Upper lobe of left lung (tissue), 6 donors: ENCODE results near the gene UBE3A. TPM values are rescaled to one million over a fixed set of nuclear protein-coding genes. Genes with fewer than 3 reads are reported as not detected.

ENCODE experiments used
- ATAC-seq, 2 donors: fragments of 200-7000 bp; cut with Tn5 transposase; one replicate each; pipeline ENCODE4 v1.9.1; 2022; ENCODE audit warnings: mild to moderate bottlenecking in 2 of 2, moderate library complexity in 2 of 2; ENCODE audit not compliant: low FRiP score in 2 of 2
- DNase-seq, 2 donors: peaks; one replicate each; pipeline ENCODE4 v3.0.0-alpha.2; 2019 to 2020
- H3K27ac ChIP-seq, 4 donors: fragments of 200-600 bp; sonication (generic); one replicate each; pipeline ENCODE4 v1.5.1; 2016 to 2019
- H3K27me3 ChIP-seq, 4 donors: fragments of 200-600 bp; sonication (generic); one replicate each; pipeline ENCODE4 v1.5.1; 2017 to 2019
- H3K36me3 ChIP-seq, 4 donors: fragments of 200-600 bp; sonication (generic); one replicate each; pipeline ENCODE4 v1.5.1; 2016 to 2019
- H3K4me1 ChIP-seq, 4 donors: fragments of 200-600 bp; sonication (generic); one replicate each; pipeline ENCODE4 v1.5.1; 2018 to 2019
- H3K4me3 ChIP-seq, 4 donors: fragments of 200-600 bp; sonication (generic); one replicate each; pipeline ENCODE4 v1.5.1; 2017 to 2019; ENCODE audit warnings: mild to moderate bottlenecking in 2 of 4, moderate library complexity in 1 of 4
- H3K9me3 ChIP-seq, 4 donors: fragments of 200-600 bp; sonication (generic); one replicate each; pipeline ENCODE4 v1.5.1; 2018 to 2019
- CTCF ChIP-seq, 6 experiments: fragments of 450-650 bp in 4 of 6; fragments of 200-600 bp in 2 of 6; sonication (generic) in 2 of 6; IDR thresholded peaks; one replicate each; pipeline ENCODE4 v1.5.1; 2016 to 2019; ENCODE audit warnings: antibody characterized with exemption in 6 of 6
- EP300 ChIP-seq, 4 donors: sonication (generic); formaldehyde crosslinking; IDR thresholded peaks; one replicate each; pipeline ENCODE4 v1.5.1; 2017; ENCODE audit warnings: antibody characterized with exemption in 4 of 4, control low read depth in 2 of 4
- POLR2A ChIP-seq, 4 donors: fragments of 450-650 bp; IDR thresholded peaks; one replicate each; pipeline ENCODE4 v1.5.1; 2016 to 2017; ENCODE audit warnings: antibody characterized with exemption in 4 of 4, mild to moderate bottlenecking in 2 of 4
- POLR2AphosphoS5 ChIP-seq, 2 donors: sonication (generic); formaldehyde crosslinking; IDR thresholded peaks; one replicate each; pipeline ENCODE4 v1.5.1; 2017; ENCODE audit warnings: antibody characterized with exemption in 2 of 2
- WGBS, 2 donors: methylation state at CpG; one replicate each; pipeline ENCODE4 v1.1.5; 2017 to 2018; 5-methylcytosine and 5-hydroxymethylcytosine counted together
- total RNA-seq, 6 donors: library from RNA; depleted of rRNA in 4 of 6; stranded (reverse); fragments of >200 nt in 4 of 6; gene quantifications; one replicate each; pipeline versions ENCODE4 v1.1.0 to v1.2.1, GENCODE V29; 2016 to 2021
- donor health status: DM: no; HTN: no; CAD: no; lungs with moderate emphysema.
- donor health status: DM: no; HTN: yes; CAD: no; lungs with severe emphysema.

The UBE3A gene
- total RNA-seq, 6 donors from 2014 or later: 32.3 to 136 (median 87.8) TPM

- DNase-seq: no peak
- TF ChIP-seq POLR2A (IDR thresholded peaks at IDR 0.05): no peak
- TF ChIP-seq CTCF (IDR thresholded peaks at IDR 0.05): no peak
- TF ChIP-seq EP300 (IDR thresholded peaks at IDR 0.05): no peak
- no peak for TF ChIP-seq POLR2AphosphoS5 (IDR thresholded peaks at IDR 0.05)
- H3K27ac ChIP-seq: no peak overlapping the region
- 76 to 90% methylated on average over 1 of the region's 1 CpG for WGBS, 2 donors
- peaks cover 0 to 16% (median 5%) of the 10 kb centered on the region in 4 donors for H3K9me3 ChIP-seq
- no peaks in the 10 kb centered on the region for H3K27me3 ChIP-seq
- no peaks in the 10 kb centered on the region for H3K36me3 ChIP-seq
- no peaks in the 10 kb centered on the region for H3K4me1 ChIP-seq
- no peak overlapping the region for H3K4me3 ChIP-seq
- ATAC-seq: no peak
Measured at GRCh38 chr15:25325187-25325586, 113.6 kb downstream of the UBE3A start.

GRCh38 chr15:25323420-25323819 lies 115.4 kb downstream of the UBE3A start:
- 67 to 73% methylated on average over 1 of the region's 1 CpG for WGBS, 2 donors
- H3K4me3 ChIP-seq: no peak overlapping the region
- TF ChIP-seq POLR2AphosphoS5 (IDR thresholded peaks at IDR 0.05) (no peak), EP300 (IDR thresholded peaks at IDR 0.05) (no peak), POLR2A (IDR thresholded peaks at IDR 0.05) (no peak), CTCF (IDR thresholded peaks at IDR 0.05) (no peak)
- H3K36me3 ChIP-seq: no peaks in the 10 kb centered on the region
- no peak overlapping the region for H3K27ac ChIP-seq
- peaks cover 0 to 28% (median 6%) of the 10 kb centered on the region in 4 donors for H3K9me3 ChIP-seq
- ATAC-seq (no peak), DNase-seq (no peak)
- no peaks in the 10 kb centered on the region for H3K27me3 ChIP-seq
- no peaks in the 10 kb centered on the region for H3K4me1 ChIP-seq

DNA sequence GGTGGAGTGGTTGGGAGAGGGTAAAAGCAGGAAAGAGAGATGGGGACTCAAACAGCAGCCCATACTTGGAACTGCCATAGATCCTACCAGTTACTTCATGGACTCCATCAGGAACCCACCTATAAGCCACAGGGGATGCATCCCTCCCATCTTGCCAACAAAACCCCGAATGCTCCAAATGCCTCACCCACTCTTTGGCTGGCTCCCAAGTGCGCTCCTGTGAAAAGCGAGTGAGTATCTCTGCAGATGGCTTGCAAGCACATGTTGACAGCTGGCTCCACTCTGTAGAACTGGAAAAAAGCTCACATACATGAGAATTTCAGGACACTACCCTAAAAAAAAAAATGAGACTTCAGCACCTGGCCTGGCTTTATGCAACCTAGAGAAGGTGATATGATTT lies 151.0 kb downstream of the UBE3A start:
- no peaks in the 10 kb centered on the region for H3K36me3 ChIP-seq
- WGBS, 2 donors: 86 to 96% methylated on average over 3 of the region's 3 CpGs
- no peaks in the 10 kb centered on the region for H3K4me1 ChIP-seq
- H3K9me3 ChIP-seq: peaks cover 0 to 8% (median 2%) of the 10 kb centered on the region in 4 donors
- TF ChIP-seq EP300 (IDR thresholded peaks at IDR 0.05): no peak
- TF ChIP-seq POLR2AphosphoS5 (IDR thresholded peaks at IDR 0.05): no peak
- no peak for TF ChIP-seq CTCF (IDR thresholded peaks at IDR 0.05)
- no peak for TF ChIP-seq POLR2A (IDR thresholded peaks at IDR 0.05)
- no peak for ATAC-seq
- no peaks in the 10 kb centered on the region for H3K27me3 ChIP-seq
- H3K27ac ChIP-seq: no peak overlapping the region
- no peak overlapping the region for H3K4me3 ChIP-seq
- no peak for DNase-seq
